Neural crest cell (in vitro differentiated cells): ENCODE results near the gene EZR. TPM values are rescaled to one million over a fixed set of nuclear protein-coding genes. Genes with fewer than 3 reads are reported as not detected.

Experiments used
- DNase-seq: peaks from one replicate; pipeline ENCODE4 v3.0.0; 2021; ENCODE audit warnings: low read depth, mixed read lengths, low spot score
- H3K27ac Mint-ChIP-seq: one replicate; pipeline ENCODE4 v1.8.0; 2021; ENCODE audit warnings: mild to moderate bottlenecking, mixed read lengths; ENCODE audit not compliant: unreplicated experiment
- H3K27me3 Mint-ChIP-seq: 2 replicates; pipeline ENCODE4 v1.8.0; 2021; ENCODE audit warnings: low read depth, mild to moderate bottlenecking, mixed read lengths
- H3K36me3 Mint-ChIP-seq: 2 replicates; pipeline ENCODE4 v1.8.0; 2021; ENCODE audit warnings: low read depth, mild to moderate bottlenecking, mixed read lengths
- H3K4me1 Mint-ChIP-seq: 2 replicates; pipeline ENCODE4 v1.8.0; 2021; ENCODE audit warnings: mixed read lengths
- H3K4me3 Mint-ChIP-seq: one replicate; pipeline ENCODE4 v1.8.0; 2021; ENCODE audit warnings: mild to moderate bottlenecking, mixed read lengths
- H3K9me3 Mint-ChIP-seq: 2 replicates; pipeline ENCODE4 v1.8.0; 2021; ENCODE audit warnings: mixed read lengths
- total RNA-seq: library from RNA; stranded (reverse); gene quantifications from 2 replicates; pipeline ENCODE4 v1.2.1, GENCODE V29; 2021
- TF ChIP-seq, protein P1 (sequence below): fragments of 200-600 bp; sonication (generic); conservative IDR thresholded peaks from 2 replicates; pipeline ENCODE4 v1.5.0; 2021; ENCODE audit warnings: antibody characterized with exemption, mild to moderate bottlenecking

The EZR gene
- total RNA-seq, 1 donor from 2014 or later, result 88.2 TPM

DNA sequence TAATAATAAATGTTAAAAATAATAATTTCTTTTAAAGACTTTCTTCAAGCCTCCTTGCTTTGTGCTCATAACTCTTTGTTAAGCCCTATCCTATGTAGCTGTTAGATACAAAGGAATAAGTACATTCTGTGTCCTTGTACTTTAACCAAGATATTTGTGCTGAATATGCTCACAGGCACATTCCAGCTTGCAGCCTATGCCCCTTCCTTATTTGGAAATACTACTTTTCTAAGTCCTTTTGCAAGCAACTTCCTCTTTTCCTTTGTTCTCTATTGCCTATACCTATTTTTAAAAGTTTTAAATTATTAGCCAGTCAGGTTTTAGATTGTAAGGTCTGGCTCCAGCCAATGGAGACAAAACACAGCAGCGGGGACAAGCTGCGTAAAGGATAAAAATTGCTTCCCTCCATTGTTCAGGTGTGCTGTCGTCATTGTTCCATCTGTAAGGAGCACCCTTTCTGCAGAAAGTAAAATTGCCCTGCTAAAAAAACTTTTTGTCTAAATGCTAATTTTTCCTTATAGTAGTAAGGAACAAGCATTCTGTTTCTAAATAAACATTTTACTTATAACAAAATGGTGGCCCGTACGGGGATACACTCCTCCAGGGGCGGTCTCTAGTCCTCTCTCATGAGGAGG lies 89.1 kb downstream of the EZR start:
- Mint-ChIP-seq H3K4me3 (no peak overlapping the region), H3K27me3 (no peaks in the 10 kb centered on the region), H3K27ac (no peak overlapping the region), H3K9me3 (peaks cover 7% of the 10 kb centered on the region), H3K4me1 (no peaks in the 10 kb centered on the region), H3K36me3 (no peaks in the 10 kb centered on the region)
- TF ChIP-seq, protein P1, sequence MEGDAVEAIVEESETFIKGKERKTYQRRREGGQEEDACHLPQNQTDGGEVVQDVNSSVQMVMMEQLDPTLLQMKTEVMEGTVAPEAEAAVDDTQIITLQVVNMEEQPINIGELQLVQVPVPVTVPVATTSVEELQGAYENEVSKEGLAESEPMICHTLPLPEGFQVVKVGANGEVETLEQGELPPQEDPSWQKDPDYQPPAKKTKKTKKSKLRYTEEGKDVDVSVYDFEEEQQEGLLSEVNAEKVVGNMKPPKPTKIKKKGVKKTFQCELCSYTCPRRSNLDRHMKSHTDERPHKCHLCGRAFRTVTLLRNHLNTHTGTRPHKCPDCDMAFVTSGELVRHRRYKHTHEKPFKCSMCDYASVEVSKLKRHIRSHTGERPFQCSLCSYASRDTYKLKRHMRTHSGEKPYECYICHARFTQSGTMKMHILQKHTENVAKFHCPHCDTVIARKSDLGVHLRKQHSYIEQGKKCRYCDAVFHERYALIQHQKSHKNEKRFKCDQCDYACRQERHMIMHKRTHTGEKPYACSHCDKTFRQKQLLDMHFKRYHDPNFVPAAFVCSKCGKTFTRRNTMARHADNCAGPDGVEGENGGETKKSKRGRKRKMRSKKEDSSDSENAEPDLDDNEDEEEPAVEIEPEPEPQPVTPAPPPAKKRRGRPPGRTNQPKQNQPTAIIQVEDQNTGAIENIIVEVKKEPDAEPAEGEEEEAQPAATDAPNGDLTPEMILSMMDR, result no peak
- DNase-seq, result no peak

DNA sequence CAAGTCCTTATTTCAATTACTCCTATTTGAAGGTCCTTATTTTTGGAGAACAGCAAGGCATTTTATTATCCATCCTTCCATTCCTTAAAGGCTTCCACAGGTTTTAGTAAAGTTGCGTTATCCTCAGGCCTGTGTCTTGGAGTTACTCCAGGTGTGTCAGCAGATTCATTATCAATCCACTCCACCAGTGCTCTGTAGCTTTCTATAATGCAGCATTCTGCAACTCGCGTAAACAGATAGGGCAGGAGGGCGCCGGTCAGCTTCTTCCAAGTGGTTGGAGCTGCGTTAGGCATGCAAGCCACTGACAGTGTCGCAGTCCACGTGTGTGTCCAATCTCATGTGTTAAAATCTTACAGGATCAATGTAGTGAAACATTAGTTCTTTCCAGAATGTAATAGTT lies 93.5 kb downstream of the EZR start:
- no peak overlapping the region for H3K4me3 Mint-ChIP-seq
- peaks cover 3% of the 10 kb centered on the region for H3K9me3 Mint-ChIP-seq
- no peaks in the 10 kb centered on the region for H3K27me3 Mint-ChIP-seq
- no peaks in the 10 kb centered on the region for H3K36me3 Mint-ChIP-seq
- no peaks in the 10 kb centered on the region for H3K4me1 Mint-ChIP-seq
- TF ChIP-seq, protein P1, result no peak
- H3K27ac Mint-ChIP-seq, result no peak overlapping the region
- DNase-seq, result no peak

DNA sequence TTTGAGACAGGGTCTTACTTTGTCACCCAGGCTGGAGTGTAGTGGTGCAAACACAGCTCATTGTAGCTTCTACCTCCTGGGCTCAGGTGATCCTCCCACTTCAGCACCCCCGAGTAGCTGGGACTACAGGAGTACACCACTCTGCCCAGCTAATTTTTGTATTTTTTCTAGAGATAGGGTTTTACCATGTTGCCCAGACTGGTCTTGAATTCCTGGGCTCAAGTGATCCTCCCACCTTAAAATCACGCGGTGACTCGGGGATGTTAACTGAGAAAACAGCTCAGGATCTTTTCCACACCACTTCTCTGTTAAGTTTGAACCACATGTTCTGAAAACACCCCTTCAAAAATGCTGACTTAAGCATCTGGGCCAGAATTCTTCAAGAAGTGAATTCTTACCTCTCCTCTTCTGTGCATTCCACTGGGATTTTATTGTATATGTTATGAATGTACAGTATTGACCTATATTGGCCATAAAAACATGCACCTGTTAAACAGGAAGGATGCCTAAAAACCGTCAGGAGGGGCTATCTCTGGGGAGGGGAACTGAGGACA lies 96.9 kb downstream of the EZR start:
- no peak for DNase-seq
- H3K4me1 Mint-ChIP-seq, result no peaks in the 10 kb centered on the region
- H3K4me3 Mint-ChIP-seq, result no peak overlapping the region
- H3K27ac Mint-ChIP-seq, result no peak overlapping the region
- H3K9me3 Mint-ChIP-seq, result no peaks in the 10 kb centered on the region
- TF ChIP-seq, protein P1, result no peak
- no peaks in the 10 kb centered on the region for H3K36me3 Mint-ChIP-seq
- no peaks in the 10 kb centered on the region for H3K27me3 Mint-ChIP-seq

DNA sequence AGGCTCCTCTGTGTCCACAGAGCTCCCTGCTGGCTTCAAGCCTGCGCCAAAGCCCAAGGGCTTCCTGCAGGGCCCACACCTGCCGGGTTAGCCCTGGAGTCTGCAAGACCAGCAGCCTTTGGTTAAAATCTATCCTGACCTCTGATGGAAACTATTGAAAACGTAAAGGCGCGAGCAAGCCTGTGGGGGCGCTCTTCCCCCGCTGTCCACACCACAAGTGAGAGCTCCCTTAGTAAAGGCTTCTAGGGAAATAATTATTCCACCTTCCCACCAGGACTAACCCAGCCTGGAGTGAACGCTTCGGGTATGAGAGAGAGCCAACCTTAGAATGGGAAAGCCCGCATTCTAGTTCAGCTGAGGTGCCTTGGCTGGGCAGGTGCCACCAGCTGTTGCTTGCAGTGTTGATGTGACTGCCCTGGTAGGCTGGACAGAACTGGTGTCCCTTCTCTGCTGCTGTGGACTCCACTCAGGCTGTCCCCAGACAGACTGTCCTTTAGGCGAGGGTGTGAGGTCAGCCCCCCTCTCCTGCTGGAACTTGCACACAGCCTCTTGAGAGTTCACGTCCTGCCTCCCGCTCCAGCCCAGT lies 100.6 kb downstream of the EZR start:
- TF ChIP-seq, protein P1, result peak; percentile 72
- peaks cover 13% of the 10 kb centered on the region for H3K4me1 Mint-ChIP-seq
- H3K9me3 Mint-ChIP-seq, result no peaks in the 10 kb centered on the region
- no peaks in the 10 kb centered on the region for H3K36me3 Mint-ChIP-seq
- no peaks in the 10 kb centered on the region for H3K27me3 Mint-ChIP-seq
- no peak overlapping the region for H3K4me3 Mint-ChIP-seq
- peak; percentile 28 for DNase-seq
- H3K27ac Mint-ChIP-seq, result no peak overlapping the region

DNA sequence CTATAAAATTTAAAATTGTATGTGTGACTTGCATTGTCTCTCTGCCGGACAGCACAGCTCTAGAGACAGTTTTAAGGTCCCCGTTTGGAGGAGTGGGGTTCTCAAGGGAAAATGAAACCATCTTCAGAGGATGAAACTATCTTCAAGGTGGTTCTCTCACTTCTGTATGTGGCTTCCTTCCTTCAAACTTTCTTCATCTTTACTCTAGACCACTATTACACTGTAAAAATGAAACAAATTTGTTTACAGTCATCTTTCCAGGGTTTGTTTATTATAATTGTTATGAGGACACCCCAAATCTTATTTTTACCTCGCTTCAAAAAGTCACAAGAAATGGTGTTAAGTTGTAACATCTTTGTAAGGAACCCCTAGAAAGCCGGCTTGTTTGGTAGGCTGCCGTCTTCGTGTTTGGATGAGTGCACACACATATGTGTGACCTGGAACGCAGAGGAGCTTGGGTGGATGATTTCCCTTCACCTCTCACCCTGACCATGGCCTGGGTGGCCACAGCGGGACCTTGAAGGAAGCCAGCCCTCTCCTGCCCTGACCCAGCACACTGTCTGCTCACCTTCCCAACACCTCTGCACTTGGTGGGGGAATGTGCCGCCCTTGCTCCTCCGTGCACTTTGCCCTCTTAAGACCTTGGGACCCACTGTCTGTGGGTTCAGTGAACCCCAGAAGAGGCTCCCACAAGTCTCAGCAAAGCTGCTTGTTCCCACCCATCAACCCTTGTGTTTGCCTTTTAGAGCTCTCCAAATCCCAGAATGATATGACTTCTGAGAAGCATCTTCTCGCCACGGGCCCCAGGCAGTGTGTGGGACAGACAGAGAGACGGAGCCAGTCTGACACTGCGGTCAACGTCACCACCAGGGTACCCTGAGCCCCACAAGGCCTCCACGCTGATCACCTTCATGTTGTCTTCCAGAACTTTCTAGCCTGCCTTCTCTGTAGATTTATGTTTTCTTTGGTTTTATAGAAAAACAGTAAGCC lies 101.5 kb downstream of the EZR start:
- no peak for DNase-seq
- Mint-ChIP-seq H3K9me3 (no peaks in the 10 kb centered on the region), H3K36me3 (no peaks in the 10 kb centered on the region), H3K4me1 (peaks cover 13% of the 10 kb centered on the region), H3K27ac (no peak overlapping the region), H3K27me3 (no peaks in the 10 kb centered on the region), H3K4me3 (no peak overlapping the region)
- TF ChIP-seq, protein P1, result no peak
